Body of pancreas (tissue), 4 donors: ENCODE results near the gene PDK4.

Experiments
- POLR2A ChIP-seq, 3 donors: fragments of 450-650 bp; IDR thresholded peaks; one replicate each; pipeline ENCODE4 v1.6.1; 2016; ENCODE audit warnings: antibody characterized with exemption in 3 of 3, mild to moderate bottlenecking in 2 of 3
- TF ChIP-seq, protein P1 (sequence below), 7 experiments: fragments of 450-650 bp in 4 of 7; fragments of 200-600 bp in 3 of 7; sonication (generic) in 3 of 7; IDR thresholded peaks; one replicate each; pipeline ENCODE4 v1.5.1; 2016 to 2019; ENCODE audit warnings: antibody characterized with exemption in 7 of 7

GRCh38 chr7:95614442-95614940 is 18.2 kb upstream of the PDK4 start:
- TF ChIP-seq, protein P1, sequence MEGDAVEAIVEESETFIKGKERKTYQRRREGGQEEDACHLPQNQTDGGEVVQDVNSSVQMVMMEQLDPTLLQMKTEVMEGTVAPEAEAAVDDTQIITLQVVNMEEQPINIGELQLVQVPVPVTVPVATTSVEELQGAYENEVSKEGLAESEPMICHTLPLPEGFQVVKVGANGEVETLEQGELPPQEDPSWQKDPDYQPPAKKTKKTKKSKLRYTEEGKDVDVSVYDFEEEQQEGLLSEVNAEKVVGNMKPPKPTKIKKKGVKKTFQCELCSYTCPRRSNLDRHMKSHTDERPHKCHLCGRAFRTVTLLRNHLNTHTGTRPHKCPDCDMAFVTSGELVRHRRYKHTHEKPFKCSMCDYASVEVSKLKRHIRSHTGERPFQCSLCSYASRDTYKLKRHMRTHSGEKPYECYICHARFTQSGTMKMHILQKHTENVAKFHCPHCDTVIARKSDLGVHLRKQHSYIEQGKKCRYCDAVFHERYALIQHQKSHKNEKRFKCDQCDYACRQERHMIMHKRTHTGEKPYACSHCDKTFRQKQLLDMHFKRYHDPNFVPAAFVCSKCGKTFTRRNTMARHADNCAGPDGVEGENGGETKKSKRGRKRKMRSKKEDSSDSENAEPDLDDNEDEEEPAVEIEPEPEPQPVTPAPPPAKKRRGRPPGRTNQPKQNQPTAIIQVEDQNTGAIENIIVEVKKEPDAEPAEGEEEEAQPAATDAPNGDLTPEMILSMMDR (IDR thresholded peaks at IDR 0.05), result no peak
- no peak for TF ChIP-seq POLR2A (IDR thresholded peaks at IDR 0.05)
